ENCODE measurements around the gene DHRS11. TPM values are rescaled to one million over a fixed set of nuclear protein-coding genes. Genes with fewer than 3 reads are reported as not detected.

The DHRS11 gene
- total RNA-seq, 4 donors from 2014 or later = 9.0 to 11.1 (median 10.2) TPM

GRCh38 chr17:36597866-36598777 is 6.4 kb downstream of the DHRS11 start:
- Histone ChIP-seq H3K36me3 (peaks cover 0 to 10% (median 0%) of the 10 kb centered on the region in 3 donors), H3K27me3 (no peaks in the 10 kb centered on the region), H3K4me1 (peaks cover 15 to 39% (median 17%) of the 10 kb centered on the region in 3 donors), H3K4me3 (no peak overlapping the region), H3K27ac (no peak overlapping the region), H3K9me3 (no peaks in the 10 kb centered on the region)
- 81 to 89% methylated on average over 5 to 10 of the region's 11 CpGs for WGBS, 2 donors
- no peak for DNase-seq
- intact Hi-C loops (cut with DNase I) = no loop called here
- no peak for TF ChIP-seq CTCF (IDR thresholded peaks at IDR 0.05)
- no peak for TF ChIP-seq POLR2A (IDR thresholded peaks at IDR 0.05)

- no peak for DNase-seq
- 72 to 95% methylated on average over 4 to 5 of the region's 13 CpGs for WGBS, 2 donors
- Histone ChIP-seq H3K4me3 (no peak overlapping the region), H3K27ac (no peak overlapping the region), H3K9me3 (no peaks in the 10 kb centered on the region), H3K4me1 (peaks cover 15 to 39% (median 20%) of the 10 kb centered on the region in 3 donors), H3K36me3 (peaks cover 0 to 10% (median 0%) of the 10 kb centered on the region in 3 donors), H3K27me3 (no peaks in the 10 kb centered on the region)
- TF ChIP-seq CTCF (IDR thresholded peaks at IDR 0.05) (no peak), POLR2A (IDR thresholded peaks at IDR 0.05) (no peak)
- intact Hi-C loops (cut with DNase I) = no loop called here
Observed at GRCh38 chr17:36598951-36599401, 7.3 kb downstream of the DHRS11 start.

- Histone ChIP-seq H3K4me1 (peaks cover 15 to 37% (median 20%) of the 10 kb centered on the region in 3 donors), H3K27me3 (no peaks in the 10 kb centered on the region), H3K4me3 (no peak overlapping the region), H3K36me3 (peaks cover 0 to 10% (median 0%) of the 10 kb centered on the region in 3 donors), H3K27ac (no peak overlapping the region), H3K9me3 (no peaks in the 10 kb centered on the region)
- no peak for TF ChIP-seq POLR2A (IDR thresholded peaks at IDR 0.05)
- no peak for TF ChIP-seq CTCF (IDR thresholded peaks at IDR 0.05)
- no peak for DNase-seq
- 92 to 93% methylated on average over 6 to 7 of the region's 11 CpGs for WGBS, 2 donors
- intact Hi-C loops (cut with DNase I) = no loop called here
Observed at GRCh38 chr17:36599546-36600250, 8.0 kb downstream of the DHRS11 start.

GRCh38 chr17:36600465-36600864 is 8.8 kb downstream of the DHRS11 start:
- H3K9me3 ChIP-seq = no peaks in the 10 kb centered on the region
- peaks cover 0 to 10% (median 0%) of the 10 kb centered on the region in 3 donors for H3K36me3 ChIP-seq
- no peak for TF ChIP-seq CTCF (IDR thresholded peaks at IDR 0.05)
- TF ChIP-seq POLR2A (IDR thresholded peaks at IDR 0.05) = no peak
- peak overlapping the region in 2 of 4 donors; percentile 93 to 98 for H3K4me3 ChIP-seq
- H3K27ac ChIP-seq = peak overlapping the region in 2 of 4 donors; percentile 85 to 92
- DNase-seq = no peak
- WGBS, 2 donors = 71 to 75% methylated on average over 2 to 3 of the region's 3 CpGs
- H3K4me1 ChIP-seq = peaks cover 15 to 36% (median 20%) of the 10 kb centered on the region in 3 donors
- intact Hi-C loops (cut with DNase I) = no loop called here
- H3K27me3 ChIP-seq = no peaks in the 10 kb centered on the region

GRCh38 chr17:36600936-36601302 is 9.2 kb downstream of the DHRS11 start:
- H3K27ac ChIP-seq = peak overlapping the region; percentile 85 to 94 (median 90)
- TF ChIP-seq CTCF (IDR thresholded peaks at IDR 0.05) (no peak), POLR2A (IDR thresholded peaks at IDR 0.05) (no peak)
- WGBS, 2 donors = 17 to 24% methylated on average over 9 of the region's 10 CpGs
- no peaks in the 10 kb centered on the region for H3K27me3 ChIP-seq
- DNase-seq = no peak
- peaks cover 15 to 36% (median 20%) of the 10 kb centered on the region in 3 donors for H3K4me1 ChIP-seq
- no peaks in the 10 kb centered on the region for H3K9me3 ChIP-seq
- intact Hi-C loops (cut with DNase I) = no loop called here
- H3K36me3 ChIP-seq = peaks cover 0 to 10% (median 0%) of the 10 kb centered on the region in 3 donors
- H3K4me3 ChIP-seq = peak overlapping the region; percentile 78 to 98 (median 94)

Measured in esophagus squamous epithelium (tissue), 5 donors.